GM21423 (cell line): ENCODE data around the gene CD63.
"Not testable (repeated sequence)": the region's sequence is repeated elsewhere in the genome, so short reads cannot be mapped to it uniquely, and the experiment has no call there.

Source experiments
- ATAC-seq: cut with Tn5 transposase; IDR thresholded peaks from one replicate; pipeline ENCODE4 v1.9.1; 2021; ENCODE audit warnings: mild to moderate bottlenecking, moderate library complexity; ENCODE audit not compliant: unreplicated experiment

The CD63 gene

GRCh38 chr12:55728939-55729818 is at the start of gene CD63:
Gene CD63, minus strand, starts transcription at chr12:55729009. Its CDS starts 668 bp downstream, at chr12:55728341.
- ATAC-seq, result peak; percentile 57

DNA sequence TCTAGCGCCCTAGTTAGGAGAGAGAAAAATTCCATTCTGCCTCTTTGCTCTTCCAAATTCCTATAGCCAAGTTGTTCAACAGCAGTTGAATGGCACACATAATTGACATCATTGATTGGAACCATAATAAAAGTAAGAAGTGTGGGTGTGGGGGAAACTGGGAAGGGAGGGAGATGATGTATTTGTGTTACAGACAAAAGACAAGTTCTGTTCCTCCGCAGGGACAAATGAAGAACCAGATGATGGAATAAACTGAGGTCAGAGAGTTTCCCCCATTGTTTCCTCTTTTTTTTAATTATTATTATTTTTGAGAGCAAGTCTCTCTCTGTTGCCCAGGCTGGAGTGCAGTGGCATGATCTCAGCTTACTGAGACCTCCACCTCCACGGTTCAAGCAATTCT is 49.0 kb upstream of the CD63 start:
- no peak for ATAC-seq

DNA sequence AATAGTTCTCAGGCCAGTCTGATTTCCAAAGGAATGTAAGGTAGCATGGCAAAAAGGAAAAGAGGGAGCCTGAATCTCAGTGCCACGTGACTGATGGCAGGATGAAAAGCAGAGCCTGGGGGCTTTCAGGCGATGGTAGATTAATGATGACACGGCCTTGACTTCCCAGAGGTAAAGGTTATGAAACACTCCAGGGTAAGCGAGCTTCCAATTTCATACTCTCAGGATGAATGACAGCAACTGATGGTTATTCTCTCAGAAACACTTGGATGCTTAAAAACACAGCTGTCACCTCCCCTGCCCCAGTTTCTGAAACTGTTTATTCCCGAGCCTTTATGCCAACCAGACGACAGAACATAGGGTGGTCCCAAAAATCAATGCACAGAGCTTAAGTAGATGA is 42.9 kb upstream of the CD63 start:
- no peak for ATAC-seq

DNA sequence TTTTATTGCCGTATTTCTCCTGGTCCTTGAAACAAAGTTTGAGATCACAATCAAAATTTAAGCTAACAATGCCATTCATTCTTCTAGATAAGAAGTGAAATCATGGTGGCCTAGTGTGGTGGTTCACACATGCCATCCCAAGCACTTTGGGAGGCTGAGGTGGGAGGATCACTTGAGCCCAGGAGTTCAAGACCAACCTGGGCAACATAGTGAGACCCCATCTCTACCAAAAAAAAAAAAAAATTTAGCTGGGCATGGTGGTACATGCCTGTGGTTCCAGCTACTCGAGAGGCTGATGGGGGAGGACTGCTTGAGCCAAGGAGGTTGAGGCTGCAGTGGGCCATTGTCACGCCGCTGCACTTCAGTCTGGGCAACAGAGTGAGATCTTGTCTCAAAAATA is 38.3 kb upstream of the CD63 start:
- no peak for ATAC-seq

GRCh38 chr12:55765736-55766290 is 37.0 kb upstream of the CD63 start:
- ATAC-seq, result no peak

DNA sequence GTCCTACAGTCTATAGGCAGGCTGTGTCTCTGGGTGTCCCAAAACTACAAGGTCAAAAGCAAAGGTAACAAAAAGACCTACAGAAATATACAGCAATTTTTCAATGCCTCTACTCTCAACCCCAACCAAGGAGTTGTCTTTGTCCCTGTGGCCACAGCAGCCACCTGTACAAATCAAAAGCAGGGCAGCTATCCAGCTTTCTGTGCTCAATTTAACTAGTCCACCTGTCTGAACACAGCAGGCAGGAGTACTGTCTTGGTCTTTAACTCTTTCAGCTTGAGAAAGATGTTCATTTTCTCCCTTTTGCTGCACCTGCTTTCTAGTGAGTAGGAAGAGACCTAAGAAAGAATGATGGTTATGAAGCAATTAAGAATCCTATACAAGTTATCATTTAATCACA is 33.8 kb upstream of the CD63 start:
- ATAC-seq, result no peak

DNA sequence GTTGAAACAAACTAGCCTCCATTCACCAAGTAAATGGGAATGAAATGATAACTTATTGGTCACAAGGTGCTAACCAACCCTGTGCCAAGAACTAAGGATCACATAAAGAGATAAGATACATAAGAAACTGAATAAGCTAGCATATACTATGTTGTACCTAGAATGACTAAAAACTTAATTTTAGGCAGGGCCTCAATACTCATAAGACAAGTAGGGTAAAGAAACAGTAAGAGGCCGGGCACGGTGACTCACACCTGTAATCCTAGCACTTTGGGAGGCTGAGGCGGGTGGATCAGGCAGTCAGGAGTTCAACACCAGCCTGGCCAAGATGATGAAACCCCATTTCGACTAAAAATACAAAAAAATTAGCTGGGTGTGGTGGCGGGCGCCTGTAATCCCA is 31.9 kb upstream of the CD63 start:
- no peak for ATAC-seq

GRCh38 chr12:55758575-55758974 is 29.8 kb upstream of the CD63 start:
- ATAC-seq, result not testable (repeated sequence)

GRCh38 chr12:55757701-55758100 is 28.9 kb upstream of the CD63 start:
- ATAC-seq, result no peak

DNA sequence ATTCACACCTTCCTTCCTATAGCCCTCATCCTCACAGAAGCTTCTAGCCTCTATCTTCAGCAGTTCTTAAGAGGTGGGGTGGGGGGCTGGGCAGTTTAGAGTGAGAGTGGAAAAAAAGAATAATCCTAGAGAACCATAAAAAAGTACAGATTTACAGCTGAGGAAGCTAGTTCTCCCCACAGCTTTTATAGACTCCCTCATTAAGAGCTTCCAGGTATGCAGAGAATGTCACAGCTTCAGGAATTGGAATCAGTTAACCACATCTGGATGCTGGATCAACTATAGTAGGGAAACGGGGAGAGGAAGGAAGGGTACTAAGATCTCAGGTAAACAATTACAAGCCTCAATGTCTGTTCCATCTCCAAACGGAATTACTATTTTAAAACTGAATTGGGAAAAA is 26.4 kb upstream of the CD63 start:
- no peak for ATAC-seq

DNA sequence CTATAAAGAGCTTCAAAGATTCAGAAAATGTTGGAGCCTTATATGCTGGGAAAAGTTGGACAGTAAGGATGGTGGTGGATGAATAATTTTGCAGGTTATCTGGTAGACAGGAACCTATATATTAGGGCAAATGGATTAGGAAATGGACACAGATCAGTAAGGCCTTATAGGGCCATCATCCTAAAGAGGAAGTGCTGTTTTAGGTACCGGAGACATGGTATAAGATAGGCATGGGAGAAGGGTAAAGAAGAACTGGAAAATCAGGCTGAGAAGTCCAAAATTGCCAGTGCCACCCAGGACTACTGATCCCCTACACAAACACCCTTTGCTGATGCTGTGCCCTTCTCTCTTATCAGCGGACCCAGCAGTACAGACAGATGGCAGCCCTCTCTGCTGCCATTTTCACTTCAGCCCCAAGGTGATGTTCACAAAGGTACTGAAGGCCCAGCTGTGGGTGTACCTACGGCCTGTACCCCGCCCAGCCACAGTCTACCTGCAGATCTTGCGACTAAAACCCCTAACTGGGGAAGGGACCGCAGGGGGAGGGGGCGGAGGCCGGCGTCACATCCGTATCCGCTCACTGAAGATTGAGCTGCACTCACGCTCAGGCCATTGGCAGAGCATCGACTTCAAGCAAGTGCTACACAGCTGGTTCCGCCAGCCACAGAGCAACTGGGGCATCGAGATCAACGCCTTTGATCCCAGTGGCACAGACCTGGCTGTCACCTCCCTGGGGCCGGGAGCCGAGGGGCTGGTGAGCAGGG is 19.6 kb upstream of the CD63 start:
- ATAC-seq, result no peak

DNA sequence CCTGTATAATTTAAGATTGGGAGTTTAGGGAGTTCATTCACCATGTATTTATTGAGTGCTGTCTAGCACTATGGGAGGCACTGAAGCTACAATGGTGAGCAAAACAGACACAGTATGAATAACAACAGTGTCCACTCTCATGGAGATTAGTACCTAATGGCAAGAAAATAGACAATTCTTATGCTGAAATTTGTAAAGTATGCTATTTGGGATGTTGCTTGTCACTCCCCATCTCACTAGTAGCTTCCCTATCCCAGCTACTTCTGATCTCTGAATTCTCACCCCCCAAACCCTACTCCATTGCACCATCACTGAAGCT is 18.1 kb upstream of the CD63 start:
- ATAC-seq, result no peak

- ATAC-seq, result no peak
Measured at GRCh38 chr12:55746174-55746912, 17.5 kb upstream of the CD63 start.

- no peak for ATAC-seq
Measured at GRCh38 chr12:55745361-55746173, 16.8 kb upstream of the CD63 start.

DNA sequence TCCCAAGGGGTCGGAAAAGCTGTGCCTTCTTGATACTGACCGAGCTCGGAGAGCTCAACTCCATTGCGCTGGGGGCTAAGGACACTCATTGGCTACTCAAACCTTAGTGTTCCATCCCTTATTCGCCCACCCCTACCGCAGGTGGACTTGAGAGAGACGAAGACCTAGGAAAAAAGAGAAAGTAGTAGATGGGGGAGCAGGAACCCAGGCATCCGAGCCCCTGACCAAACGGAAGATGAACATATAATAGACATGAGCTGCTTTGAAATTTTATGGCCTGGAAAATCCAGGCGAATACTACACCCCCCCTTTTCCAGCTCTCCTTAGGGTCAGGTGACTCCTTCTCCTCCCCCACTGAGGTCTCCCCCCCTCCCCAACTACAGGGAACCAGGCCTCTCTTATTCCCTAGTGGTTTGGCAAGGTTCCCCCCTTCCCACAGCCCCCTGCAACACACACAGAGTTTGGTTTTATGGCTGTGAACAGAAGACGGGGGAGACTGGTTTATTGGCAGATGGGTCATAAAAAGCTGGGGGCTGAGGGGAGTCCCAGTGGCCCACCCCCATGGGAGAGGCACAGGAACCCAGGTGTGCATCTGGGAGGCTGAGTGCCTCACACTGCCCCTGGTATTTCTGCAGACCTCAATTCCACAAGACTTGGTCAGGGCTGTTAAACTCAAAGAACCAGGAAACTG is 15.7 kb upstream of the CD63 start:
- ATAC-seq, result no peak

DNA sequence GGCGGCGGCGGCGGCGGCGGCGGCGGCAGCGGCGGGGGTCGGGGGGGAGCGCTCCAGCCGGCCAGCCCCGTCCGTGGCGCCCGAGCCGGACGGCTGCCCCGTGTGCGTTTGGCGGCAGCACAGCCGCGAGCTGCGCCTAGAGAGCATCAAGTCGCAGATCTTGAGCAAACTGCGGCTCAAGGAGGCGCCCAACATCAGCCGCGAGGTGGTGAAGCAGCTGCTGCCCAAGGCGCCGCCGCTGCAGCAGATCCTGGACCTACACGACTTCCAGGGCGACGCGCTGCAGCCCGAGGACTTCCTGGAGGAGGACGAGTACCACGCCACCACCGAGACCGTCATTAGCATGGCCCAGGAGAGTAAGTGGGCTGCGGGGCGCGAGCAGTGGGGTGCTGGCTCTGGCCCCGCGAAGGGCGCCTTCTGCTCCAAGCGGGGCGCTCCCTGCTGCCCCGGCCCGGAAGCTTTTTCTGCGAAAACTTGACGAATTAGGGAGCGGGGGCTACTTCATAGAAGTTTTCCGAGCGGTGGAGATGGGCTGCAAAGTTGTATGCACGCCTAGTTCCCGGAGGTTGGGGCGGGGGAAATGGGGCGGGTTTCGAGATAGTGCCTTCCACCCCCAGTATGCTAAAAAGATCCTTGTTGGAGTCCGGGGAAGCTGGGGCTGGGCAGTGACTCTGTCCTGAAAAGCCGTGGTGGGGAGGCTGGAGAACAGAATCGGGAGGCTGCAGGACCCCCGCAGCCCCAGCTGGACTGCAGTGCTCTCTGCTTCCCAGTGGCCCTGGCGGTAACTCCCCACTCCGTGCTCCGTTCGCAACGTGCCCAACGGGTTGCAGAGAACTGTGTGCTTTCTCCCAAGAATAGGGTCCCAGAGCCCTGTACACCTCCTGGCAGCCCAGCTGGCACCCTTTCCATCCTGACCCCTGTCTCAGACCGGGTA is 14.9 kb upstream of the CD63 start:
- ATAC-seq, result peak; percentile 37

GRCh38 chr12:55742719-55743405 is 14.1 kb upstream of the CD63 start, which contains the start of gene GDF11:
Gene GDF11, plus strand, starts transcription at chr12:55743122. Its CDS starts 195 bp downstream, at chr12:55743317.
- peak; percentile 37 for ATAC-seq
